Tibial artery (tissue), 4 donors: ENCODE results near the gene TMEM202.
"Not testable (repeated sequence)": the region's sequence is repeated elsewhere in the genome, so short reads cannot be mapped to it uniquely, and the experiment has no call there.

ENCODE experiments used
- DNase-seq, 2 donors: peaks; one replicate each; pipeline ENCODE4 v3.0.0-alpha.2; 2019
- H3K27ac ChIP-seq, 2 donors: fragments of 200-600 bp; sonication (generic) in 1 of 2; 1 replicate in 1 of 2; 2 replicates in 1 of 2; pipeline ENCODE4 v1.5.1; 2018 to 2019; ENCODE audit warnings: mild to moderate bottlenecking in 1 of 2
- H3K27me3 ChIP-seq, 2 donors: fragments of 200-600 bp; sonication (generic) in 1 of 2; one replicate each; pipeline versions ENCODE4 v1.5.1 to v1.6.0; 2016 to 2019
- H3K36me3 ChIP-seq, 3 donors: fragments of 200-600 bp; sonication (generic) in 2 of 3; one replicate each; pipeline ENCODE4 v1.5.1; 2016 to 2019; ENCODE audit warnings: mild to moderate bottlenecking in 2 of 3
- H3K4me1 ChIP-seq, 4 donors: fragments of 200-600 bp; sonication (generic) in 2 of 4; 1 replicate in 3 of 4; 2 replicates in 1 of 4; pipeline ENCODE4 v1.5.1; 2016 to 2019
- H3K4me3 ChIP-seq, 2 donors: fragments of 200-600 bp; sonication (generic) in 1 of 2; 1 replicate in 1 of 2; 2 replicates in 1 of 2; pipeline ENCODE4 v1.5.1; 2018 to 2019; ENCODE audit warnings: mild to moderate bottlenecking in 2 of 2
- H3K9me3 ChIP-seq, 3 donors: fragments of 200-600 bp; sonication (generic) in 1 of 3; one replicate each; pipeline ENCODE4 v1.5.1; 2016 to 2019
- intact Hi-C: fragments of 100-400 bp; cut with DNase I; formaldehyde crosslinking; loops from one replicate; pipeline ENCODE4 v1.15.0; 2023; ENCODE audit warnings: low total_unique reads
- TF ChIP-seq, protein P1 (sequence below), 2 experiments: fragments of 200-600 bp in 1 of 2; fragments of 450-650 bp in 1 of 2; IDR thresholded peaks; one replicate each; pipeline ENCODE4 v1.5.1; 2017 to 2019; ENCODE audit warnings: antibody characterized with exemption in 2 of 2, mild to moderate bottlenecking in 1 of 2, moderate library complexity in 1 of 2

Gene TMEM202

DNA sequence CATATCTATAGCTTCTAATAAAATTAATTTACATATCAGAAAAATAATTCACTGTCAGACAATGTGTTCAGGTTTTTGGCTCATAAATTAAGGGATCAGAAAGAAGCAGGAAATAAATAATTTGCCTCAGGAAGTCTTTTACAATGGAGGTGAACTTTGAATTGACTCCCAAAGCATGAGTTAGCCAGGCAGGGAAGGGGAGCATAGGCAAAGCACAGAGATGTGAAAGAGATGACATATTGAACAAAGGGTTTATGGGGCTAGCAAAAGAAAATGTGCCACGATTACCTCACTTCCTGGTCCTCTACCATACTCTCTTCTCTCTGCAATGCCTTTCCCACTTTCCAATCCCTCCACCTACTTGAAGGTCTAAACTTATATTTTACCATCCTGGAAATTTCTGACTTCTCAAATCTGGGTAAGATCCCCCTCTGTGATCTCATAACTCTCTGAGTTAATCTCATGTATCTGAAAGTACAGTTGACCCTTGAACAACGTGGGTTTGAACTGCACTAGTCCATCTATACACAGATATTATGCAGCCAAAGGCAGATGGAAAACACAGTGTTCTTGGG, 18.2 kb upstream of the TMEM202 start:
- DNase-seq, result no peak
- Histone ChIP-seq H3K4me3 (no peak overlapping the region), H3K9me3 (no peaks in the 10 kb centered on the region), H3K36me3 (no peaks in the 10 kb centered on the region), H3K27me3 (peaks cover 0 to 15% of the 10 kb centered on the region in 2 donors), H3K4me1 (peaks cover 0 to 15% (median 8%) of the 10 kb centered on the region in 4 donors), H3K27ac (no peak overlapping the region)
- intact Hi-C loops, result loop anchor here (10.0 kb wide), 1 partner anchor 95 kb away; the partner anchor contains the start of gene ARIH1
- TF ChIP-seq, protein P1, sequence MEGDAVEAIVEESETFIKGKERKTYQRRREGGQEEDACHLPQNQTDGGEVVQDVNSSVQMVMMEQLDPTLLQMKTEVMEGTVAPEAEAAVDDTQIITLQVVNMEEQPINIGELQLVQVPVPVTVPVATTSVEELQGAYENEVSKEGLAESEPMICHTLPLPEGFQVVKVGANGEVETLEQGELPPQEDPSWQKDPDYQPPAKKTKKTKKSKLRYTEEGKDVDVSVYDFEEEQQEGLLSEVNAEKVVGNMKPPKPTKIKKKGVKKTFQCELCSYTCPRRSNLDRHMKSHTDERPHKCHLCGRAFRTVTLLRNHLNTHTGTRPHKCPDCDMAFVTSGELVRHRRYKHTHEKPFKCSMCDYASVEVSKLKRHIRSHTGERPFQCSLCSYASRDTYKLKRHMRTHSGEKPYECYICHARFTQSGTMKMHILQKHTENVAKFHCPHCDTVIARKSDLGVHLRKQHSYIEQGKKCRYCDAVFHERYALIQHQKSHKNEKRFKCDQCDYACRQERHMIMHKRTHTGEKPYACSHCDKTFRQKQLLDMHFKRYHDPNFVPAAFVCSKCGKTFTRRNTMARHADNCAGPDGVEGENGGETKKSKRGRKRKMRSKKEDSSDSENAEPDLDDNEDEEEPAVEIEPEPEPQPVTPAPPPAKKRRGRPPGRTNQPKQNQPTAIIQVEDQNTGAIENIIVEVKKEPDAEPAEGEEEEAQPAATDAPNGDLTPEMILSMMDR (IDR thresholded peaks at IDR 0.05), result no peak

DNA sequence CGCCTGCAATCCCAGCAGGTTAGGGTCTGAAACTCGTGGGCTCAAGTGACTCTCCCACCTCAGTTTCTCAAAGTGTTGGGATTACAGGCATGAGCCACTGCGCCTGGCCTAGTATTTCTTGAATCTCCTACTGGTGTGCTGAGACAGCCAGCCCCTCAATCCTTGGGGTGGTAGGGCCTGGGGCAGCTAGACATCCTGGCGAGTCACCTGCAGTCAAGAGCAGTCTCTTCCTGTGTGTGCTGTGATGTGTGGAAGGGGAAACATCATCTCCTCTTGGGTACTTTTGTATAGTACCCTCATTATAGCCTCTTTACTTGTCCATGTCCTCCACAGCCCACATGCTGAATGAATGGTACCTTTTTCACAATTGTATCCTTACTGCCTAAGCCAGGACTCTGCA, 17.4 kb upstream of the TMEM202 start:
- no peaks in the 10 kb centered on the region for H3K36me3 ChIP-seq
- no peak overlapping the region for H3K27ac ChIP-seq
- TF ChIP-seq, protein P1 (IDR thresholded peaks at IDR 0.05), result no peak
- no peak for DNase-seq
- no peaks in the 10 kb centered on the region for H3K9me3 ChIP-seq
- H3K4me1 ChIP-seq, result peaks cover 0 to 10% (median 4%) of the 10 kb centered on the region in 4 donors
- no peak overlapping the region for H3K4me3 ChIP-seq
- intact Hi-C loops, result no loop called here
- H3K27me3 ChIP-seq, result peaks cover 0 to 21% of the 10 kb centered on the region in 2 donors

DNA sequence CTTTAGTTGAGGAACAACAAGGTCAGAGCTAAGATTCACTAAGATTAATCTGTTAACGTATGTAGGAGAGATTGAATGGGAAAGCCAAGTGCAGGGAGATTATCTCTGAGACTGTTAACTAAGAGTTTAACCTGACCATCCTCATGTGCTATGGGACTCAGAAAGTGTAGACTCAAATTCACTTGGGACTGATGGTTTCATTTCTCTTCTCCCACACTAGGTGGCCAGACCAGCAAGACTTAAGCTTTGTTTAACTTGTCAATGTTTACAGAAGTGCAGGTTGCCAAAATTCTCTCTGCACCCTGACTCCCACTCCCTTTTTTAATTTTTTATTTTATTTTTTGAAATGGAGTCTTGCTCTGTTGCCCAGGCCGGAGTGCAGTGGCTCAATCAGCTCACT, 16.0 kb upstream of the TMEM202 start:
- intact Hi-C loops, result no loop called here
- DNase-seq, result no peak
- Histone ChIP-seq H3K36me3 (no peaks in the 10 kb centered on the region), H3K9me3 (no peaks in the 10 kb centered on the region), H3K27ac (no peak overlapping the region), H3K27me3 (peaks cover 0 to 21% of the 10 kb centered on the region in 2 donors), H3K4me1 (peaks cover 0 to 1% (median under 1%) of the 10 kb centered on the region in 4 donors), H3K4me3 (no peak overlapping the region)
- TF ChIP-seq, protein P1 (IDR thresholded peaks at IDR 0.05), result no peak

DNA sequence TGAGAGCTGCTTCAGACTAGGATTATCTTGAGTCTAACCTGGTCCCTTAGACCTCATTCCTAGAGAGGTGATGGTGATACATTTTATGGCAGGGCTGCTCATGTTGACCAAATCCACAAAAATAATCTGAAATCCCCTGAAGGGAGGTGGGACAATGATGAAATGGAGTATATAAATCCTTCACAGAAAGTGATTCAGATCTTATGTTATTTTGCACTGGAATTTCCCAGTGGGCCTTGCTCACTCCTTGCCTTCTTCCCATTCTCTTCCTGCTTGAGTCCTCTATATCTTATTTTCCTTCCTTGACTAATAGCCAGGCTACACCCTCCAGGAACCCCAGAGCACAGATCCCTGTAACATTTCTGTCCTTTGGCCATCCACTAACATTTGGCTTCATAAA, 10.4 kb upstream of the TMEM202 start:
- Histone ChIP-seq H3K27ac (no peak overlapping the region), H3K4me1 (no peaks in the 10 kb centered on the region)
- intact Hi-C loops, result no loop called here

DNA sequence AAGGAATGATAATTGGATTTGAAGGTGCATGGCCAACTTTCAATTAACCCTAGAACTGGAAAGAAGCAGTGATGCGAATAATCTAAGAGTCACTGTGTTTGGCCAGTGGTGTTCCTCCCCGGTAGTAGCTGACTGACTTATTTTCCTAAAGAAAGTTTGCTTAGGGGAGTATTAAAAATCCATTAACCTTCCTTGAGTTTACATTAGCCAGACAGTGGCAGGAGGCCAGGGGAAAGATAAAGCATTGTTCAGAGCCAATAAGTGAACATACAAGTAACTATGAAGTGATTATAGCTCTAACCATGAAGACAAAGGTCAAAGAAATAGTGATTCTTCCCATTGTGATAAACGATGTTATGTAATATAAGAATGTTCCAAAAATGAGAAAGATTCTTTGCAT, 8.9 kb upstream of the TMEM202 start:
- H3K4me1 ChIP-seq, result no peaks in the 10 kb centered on the region
- DNase-seq, result no peak
- H3K9me3 ChIP-seq, result no peaks in the 10 kb centered on the region
- peaks cover 0 to 18% of the 10 kb centered on the region in 2 donors for H3K27me3 ChIP-seq
- no peaks in the 10 kb centered on the region for H3K36me3 ChIP-seq
- no peak overlapping the region for H3K4me3 ChIP-seq
- TF ChIP-seq, protein P1 (IDR thresholded peaks at IDR 0.05), result no peak
- H3K27ac ChIP-seq, result no peak overlapping the region
- intact Hi-C loops, result no loop called here

More for the DNA sequence above, 10.4 kb upstream of the TMEM202 start:
- Histone ChIP-seq H3K36me3 (no peaks in the 10 kb centered on the region), H3K9me3 (no peaks in the 10 kb centered on the region), H3K4me3 (no peak overlapping the region), H3K27me3 (peaks cover 0 to 26% of the 10 kb centered on the region in 2 donors)
- no peak for DNase-seq
- TF ChIP-seq, protein P1 (IDR thresholded peaks at IDR 0.05), result no peak

DNA sequence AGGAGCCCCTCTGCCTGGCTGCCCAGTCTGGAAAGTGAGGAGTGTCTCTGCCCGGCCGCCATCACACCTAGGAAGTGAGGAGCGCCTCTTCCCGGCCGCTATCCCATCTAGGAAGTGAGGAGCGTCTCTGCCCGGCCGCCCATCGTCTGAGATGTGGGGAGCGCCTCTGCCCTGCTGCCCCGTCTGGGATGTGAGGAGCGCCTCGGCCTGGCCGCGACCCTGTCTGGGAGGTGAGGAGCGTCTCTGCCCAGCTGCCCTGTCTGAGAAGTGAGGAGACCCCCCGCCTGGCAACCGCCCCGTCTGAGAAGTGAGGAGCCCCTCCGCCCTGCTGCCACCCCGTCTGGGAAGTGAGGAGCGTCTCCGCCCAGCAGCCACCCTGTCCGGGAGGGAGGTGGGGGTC, 1.8 kb upstream of the TMEM202 start:
- intact Hi-C loops, H3K9me3 ChIP-seq, H3K4me1 ChIP-seq, H3K27me3 ChIP-seq, DNase-seq, H3K27ac ChIP-seq, H3K4me3 ChIP-seq, H3K36me3 ChIP-seq: not testable (repeated sequence)
